HG03066 (cell line): ENCODE data around the gene HDDC3.
"Not testable (repeated sequence)": the region's sequence is repeated elsewhere in the genome, so short reads cannot be mapped to it uniquely, and the experiment has no call there.

Experiments used
- ATAC-seq: cut with Tn5 transposase; IDR thresholded peaks from one replicate; pipeline ENCODE4 v1.9.1; 2021; ENCODE audit warnings: low read depth; ENCODE audit not compliant: unreplicated experiment

The HDDC3 gene

DNA sequence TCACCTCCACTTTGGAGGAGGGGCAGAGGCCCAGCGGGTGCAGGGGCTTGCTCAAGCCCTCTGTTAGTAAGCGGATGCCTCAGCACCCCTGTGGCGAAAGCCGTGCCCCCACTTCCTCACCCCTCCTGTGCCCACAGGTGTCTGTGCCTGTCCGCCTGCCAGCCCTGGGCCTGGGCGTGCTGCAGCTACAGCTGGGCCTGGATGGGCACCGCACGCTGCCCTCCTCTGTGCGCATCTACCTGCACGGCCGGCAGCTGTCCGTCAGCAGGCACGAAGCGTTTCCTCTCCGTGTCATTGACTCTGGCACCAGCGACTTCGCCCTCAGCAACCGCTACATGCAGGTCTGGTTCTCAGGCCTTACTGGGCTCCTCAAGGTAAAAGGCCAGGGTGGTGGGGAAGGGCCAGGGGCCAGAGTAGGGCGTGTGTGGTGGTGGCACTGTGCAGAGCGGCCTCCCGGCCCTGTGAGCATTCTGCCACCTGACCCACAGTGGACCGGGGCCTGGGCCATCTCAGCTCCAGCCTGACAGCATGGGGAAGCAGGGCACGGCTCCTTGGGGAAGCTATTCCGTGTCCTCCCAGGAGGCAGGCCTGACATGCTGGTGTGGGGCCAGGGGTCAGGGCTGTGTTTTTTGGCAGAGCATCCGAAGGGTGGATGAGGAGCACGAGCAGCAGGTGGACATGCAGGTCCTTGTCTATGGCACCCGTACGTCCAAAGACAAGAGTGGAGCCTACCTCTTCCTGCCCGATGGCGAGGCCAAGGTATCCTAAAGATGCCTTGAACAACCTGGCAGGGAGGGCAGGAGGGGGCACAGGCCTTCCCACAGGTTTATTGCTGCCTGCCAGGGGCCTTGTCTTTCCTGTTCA is 20.2 kb downstream of the HDDC3 start:
- no peak for ATAC-seq

DNA sequence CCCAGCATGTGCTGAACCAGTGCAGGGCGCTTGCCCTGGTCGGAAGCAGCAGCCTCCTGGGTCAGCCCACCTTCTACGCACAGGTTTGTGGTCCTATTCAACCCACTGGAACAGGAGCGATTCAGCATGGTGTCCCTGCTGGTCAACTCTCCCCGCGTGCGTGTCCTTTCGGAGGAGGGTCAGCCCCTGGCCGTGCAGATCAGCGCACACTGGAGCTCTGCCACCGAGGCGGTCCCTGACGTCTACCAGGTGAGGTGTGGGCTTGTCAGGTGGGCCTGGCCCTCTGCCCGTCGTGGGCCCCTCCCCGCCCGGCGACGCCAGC is 21.1 kb downstream of the HDDC3 start:
- ATAC-seq: no peak

DNA sequence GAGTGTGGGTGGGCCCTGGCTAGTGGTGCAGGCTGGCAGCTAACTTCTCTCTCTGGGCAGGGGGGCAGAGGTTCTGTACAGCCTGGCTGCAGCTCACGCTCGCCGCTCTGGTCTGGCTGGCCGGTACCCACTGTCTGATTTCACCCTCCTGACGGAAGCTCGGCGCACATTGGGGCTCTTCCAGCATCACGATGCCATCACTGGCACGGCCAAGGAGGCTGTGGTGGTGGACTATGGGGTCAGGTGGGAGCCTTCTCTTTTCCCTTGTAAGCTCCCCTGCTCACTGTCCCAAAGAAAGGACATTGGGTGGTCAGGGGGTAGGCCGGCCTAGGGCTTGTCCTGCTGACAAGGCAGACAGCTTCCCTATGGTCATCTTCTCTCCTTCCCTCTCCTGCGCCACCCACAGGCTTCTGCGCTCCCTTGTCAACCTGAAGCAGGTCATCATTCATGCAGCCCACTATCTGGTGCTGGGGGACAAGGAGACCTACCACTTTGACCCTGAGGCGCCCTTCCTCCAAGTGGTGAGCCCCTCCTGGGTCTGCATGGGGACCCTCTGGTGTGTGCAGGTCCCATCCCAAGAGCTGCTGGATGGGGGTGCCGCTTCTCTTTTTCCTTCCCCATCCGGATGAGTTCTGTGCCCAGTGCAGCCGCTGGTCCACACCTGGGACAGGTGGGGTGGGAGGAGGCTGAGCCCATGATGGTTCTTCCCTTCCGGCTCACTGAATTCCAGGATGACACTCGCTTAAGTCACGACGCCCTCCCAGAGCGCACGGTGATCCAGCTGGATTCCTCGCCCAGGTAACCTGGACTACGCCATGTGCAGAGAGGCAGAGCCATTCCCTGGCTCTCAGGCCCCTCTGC is 21.7 kb downstream of the HDDC3 start:
- no peak for ATAC-seq

DNA sequence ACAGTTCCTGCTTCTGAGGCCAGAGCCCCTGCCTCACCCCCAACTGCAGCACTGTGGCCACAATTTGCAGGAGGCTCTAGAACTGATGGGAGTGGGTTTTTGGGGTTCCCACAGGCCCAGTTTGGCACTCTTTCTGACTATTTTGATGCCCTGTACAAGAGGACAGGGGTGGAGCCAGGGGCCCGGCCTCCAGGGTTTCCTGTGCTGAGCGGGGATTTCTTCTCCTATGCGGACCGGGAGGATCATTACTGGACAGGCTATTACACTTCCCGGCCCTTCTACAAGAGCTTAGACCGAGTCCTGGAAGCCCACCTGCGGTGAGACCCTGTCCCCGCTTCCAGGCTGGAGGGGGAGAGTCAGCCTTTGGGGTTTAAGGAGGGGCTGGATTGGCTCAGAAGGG is 22.4 kb downstream of the HDDC3 start:
- ATAC-seq: no peak

DNA sequence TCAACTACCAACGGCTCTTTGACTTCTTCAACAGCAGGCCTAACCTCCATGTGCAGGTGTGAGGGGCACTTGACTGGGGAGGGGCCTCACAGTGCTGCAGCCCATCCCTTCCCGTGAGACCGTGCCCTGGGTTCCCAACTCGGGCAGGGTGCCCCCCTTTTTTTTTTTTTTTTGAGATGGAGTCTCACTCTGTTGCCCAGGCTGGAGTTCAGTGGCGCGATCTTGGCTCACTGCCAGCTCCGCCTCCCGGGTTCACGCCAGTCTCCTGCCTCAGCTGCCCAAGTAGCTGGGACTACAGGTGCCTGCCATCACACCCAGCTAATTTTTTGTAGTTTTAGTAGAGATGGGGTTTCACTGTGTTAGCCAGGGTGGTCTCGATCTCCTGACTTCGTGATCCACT is 22.9 kb downstream of the HDDC3 start:
- ATAC-seq: not testable (repeated sequence)

DNA sequence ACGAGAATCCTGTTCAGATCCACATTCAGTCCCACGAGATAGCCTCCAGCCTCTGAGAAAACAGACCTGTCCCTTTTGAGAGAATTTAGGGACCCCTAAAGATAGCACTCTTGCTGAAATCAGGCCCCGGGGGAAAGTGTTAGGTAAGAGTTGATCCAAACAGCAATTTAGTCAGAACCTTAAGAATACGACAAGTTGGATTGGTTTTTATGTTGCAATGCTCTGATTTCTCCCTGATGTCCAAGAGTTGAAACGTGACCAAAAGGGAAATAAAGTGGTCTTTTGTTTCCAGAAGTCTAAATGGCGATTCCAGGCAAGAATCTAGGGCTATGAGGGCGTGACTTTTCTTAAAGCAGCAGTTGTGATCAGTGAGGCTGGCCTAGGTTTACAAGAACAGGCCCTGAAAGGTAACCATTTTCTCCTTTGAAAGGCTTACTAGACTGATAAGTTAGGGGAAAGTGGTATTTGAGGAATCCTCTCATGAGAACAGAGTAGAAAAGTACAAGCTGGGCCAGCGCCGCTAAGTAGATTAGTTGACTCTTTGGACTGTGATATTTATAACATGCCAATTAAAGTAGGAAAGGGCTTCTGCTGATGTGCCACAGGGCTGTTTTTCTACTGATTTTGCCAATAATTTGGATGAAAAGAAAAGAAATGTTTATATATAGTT is 24.4 kb downstream of the HDDC3 start:
- ATAC-seq: no peak

DNA sequence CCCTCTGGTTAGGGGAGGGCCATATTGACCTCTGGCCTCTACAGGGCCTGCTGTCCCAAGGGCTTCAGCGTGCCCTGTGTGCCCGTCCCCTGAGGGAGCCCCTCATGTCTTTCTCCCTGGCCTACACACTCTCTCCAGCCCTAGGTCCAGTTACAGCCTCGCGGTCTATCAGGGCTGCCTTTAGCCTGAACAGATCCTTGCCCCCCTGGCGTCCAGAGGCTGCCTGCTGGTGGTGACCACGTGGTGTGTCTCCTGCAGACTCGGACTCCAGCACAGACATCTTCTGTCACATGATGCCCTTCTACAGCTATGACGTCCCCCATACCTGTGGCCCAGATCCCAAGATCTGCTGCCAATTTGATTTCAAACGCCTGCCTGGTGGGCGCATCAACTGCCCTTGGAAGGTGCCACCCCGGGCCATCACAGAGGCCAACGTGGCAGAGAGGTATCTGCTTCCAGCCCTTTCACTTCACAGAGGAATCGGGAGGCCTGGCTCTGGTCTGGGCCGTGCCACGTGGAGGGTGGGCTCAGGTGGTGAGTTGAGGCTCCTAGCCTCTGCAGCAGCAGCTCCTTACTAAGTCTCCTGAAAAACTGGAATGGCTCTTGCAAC is 25.2 kb downstream of the HDDC3 start:
- ATAC-seq: no peak

DNA sequence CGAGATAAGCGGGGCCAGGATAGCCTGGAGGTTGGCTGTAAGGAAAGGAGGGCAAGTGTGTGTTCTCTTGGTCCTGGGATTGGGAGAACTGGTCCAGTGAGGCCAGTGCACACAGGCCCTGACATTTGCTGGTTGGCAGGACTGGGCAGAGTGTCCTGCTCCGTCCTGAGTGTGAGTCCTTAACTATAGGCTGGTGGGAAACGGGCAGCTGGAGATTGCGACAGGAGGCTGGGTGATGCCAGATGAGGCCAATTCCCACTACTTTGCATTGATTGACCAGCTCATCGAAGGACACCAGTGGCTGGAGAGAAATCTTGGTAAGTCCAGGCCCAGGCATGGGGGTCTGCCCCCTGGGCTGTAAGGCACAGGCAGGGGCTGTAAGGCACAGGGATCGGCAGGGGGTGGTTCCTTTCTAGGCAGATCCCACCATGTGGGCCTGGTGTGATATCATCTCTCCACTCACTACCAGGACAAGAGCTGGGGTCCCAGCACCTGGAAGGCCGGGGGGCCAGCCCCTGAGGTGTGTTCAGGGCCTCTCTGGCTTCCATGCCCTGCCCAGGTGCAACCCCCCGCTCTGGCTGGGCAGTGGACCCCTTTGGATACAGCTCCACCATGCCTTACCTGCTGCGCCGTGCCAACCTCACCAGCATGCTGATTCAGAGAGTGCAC is 26.0 kb downstream of the HDDC3 start:
- no peak for ATAC-seq

DNA sequence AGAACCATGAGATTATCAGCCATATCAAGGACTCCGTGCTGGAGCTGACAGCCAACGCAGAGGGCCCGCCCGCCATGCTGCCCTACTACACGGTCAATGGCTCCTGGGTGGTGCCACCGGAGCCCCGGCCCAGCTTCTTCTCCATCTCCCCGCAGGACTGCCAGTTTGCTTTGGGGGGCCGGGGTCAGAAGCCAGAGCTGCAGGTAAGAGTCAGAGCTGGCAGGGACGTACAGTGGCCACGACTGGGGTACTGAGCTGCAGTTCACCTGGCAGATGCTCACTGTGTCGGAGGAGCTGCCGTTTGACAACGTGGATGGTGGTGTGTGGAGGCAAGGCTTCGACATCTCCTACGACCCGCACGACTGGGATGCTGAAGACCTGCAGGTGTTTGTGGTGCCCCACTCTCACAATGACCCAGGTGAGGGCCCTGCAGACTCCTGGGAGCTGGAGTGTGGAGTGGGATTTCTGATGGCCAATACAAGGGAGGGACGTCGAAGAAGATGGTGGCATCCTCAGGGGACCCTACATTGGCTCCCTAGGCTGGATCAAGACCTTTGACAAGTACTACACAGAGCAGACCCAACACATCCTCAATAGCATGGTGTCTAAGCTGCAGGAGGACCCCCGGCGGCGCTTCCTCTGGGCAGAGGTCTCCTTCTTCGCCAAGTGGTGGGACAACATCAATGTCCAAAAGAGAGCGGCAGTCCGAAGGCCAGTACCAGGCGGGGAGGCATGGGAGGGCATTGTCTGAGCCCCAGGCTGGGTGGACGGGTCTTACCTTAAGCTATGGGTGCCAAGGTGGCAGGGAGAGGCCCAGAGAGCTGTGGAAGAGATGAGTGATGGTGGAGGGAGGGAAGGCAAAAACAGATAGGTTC is 26.8 kb downstream of the HDDC3 start:
- no peak for ATAC-seq

DNA sequence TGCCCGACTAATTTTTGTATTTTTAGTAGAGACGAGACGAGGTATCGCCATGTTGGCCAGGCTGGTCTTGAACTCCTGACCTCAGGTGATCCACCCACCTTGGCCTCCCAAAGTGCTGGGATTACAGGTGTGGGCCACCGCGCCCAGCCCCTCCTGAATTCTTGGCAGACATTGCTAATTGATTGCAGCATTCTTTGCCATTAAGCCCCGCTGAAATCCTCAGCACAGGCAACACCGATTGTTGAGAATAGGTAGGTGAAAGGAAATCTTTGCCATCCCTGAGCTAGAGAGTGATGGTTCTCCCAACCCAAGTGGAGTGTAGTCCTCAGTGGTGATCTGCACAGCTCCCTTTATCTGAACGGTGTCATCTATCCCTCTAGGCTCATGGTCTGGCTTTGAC is 27.6 kb downstream of the HDDC3 start:
- no peak for ATAC-seq

DNA sequence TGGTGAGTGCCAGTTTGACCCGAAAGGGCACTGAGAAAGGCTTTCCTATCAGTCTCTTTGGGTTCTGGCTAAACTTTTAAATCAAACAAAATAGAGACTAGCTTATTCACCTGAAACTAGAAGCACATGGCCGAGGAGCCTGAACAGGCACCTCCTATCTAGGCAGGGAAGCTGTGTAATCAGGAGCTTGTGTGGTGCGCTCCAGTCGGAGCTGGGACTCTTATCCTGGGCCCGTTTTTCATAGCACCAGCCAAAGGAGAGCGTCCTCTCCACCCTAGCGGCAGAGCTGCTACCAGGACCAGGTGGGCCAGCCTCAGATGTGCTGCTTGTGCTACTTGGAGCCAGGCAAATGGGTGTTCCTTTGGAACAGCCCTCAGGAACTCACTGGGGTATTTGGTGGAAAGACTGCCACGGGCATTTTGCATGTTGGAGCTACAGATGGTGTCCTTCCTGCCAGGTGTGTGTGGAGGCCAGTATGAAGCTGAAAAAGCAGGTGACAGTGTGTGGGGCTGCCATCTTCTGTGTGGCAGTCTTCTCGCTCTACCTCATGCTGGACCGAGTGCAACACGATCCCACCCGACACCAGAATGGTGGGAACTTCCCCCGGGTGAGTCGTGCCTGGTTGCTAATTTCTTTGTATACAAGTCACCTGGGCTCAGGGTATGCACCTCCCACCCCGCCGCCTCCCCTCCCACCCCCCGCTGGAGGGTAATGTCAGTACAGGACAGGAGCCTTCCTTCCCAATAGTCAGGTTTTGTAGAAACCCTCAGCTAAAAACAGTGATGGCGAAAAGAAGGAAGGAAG is 28.4 kb downstream of the HDDC3 start:
- no peak for ATAC-seq

DNA sequence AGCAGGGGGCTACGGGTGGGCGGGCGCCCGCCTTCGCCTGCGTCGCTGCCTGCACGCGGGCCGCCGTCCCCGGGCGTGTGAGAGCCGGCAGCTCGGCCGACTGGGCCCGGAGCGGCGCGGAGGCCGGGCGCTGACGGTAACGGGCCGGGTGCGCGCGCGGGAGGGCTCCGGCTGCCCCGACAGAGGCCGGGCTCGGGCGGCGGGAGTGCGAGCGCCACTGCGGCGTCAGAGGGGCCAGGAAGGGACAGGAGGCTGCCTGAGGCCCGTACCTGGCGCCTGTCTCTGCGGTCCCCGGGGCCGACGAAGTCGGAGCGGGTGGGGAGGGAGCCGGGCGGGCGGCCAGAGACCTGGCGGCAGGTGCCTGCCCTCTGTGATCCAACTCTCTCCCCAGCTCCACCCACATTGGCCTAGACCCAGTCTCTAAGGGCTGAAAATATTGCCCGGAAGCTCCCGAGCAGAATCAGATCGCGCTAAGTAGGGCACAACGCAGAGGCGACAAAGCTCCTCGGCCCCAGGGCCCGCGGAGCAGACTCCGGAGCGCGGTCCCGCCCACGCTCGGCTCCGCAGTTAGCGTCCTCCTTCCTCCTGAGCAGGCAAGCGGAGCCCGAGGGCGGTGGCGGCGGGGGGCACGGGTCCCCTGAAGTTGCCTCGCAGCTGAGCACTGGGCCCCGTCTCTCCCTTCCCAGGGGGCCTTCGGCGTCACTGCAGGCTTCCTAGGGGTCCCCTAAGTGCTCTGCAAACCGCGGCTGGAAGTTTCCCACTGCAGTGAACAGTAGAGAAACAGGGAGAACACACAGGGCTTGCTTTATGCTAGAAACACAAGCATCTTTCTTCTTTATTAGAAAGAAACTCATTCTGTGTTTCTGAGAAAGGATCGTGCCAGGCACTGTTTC is 29.3 kb downstream of the HDDC3 start, which contains the start of gene MAN2A2:
Gene MAN2A2 (plus strand): TSS at position 463 of the 893 bp plus-strand sequence. CDS start 906 bp downstream, outside the sequence.
- ATAC-seq: peak; percentile 59

DNA sequence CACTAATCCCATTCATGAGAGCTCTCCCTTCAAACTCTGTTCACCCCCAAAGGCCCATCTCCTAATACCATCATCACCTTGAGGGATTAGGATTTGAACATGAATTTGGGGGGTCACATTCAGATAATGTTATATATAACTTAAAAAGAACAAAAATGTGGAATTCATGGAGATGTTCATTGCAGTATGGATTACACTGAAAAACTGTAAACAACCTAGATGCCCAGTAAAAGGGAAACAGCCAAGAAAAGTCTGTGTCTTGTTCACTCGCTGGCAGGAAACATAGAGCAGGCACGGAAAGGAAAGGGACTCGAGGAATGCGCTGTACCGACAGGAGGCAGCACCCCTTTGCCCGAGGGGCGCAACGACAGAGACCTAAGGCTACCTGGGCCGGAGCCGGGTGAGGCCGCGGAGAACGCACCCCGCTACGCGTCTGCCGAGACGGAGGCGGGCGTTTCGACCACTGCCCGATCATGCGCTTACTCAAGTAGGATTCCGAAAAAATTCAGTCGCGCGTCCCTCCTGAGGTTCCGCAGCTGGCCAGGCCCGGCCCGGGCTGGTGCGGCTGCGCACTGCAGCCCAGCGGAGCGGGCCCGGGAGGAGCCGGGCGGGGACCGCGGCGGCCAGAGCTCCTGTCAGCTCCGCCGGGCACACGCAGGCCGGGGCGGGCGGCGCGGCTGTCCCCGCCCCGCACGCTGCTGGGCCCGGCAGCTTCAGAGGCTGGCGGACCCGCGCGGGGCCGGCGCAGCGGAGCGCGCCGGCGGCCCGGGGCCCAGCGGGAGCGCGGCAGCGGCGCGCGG is 30.1 kb downstream of the HDDC3 start:
- peak; percentile 65 for ATAC-seq

DNA sequence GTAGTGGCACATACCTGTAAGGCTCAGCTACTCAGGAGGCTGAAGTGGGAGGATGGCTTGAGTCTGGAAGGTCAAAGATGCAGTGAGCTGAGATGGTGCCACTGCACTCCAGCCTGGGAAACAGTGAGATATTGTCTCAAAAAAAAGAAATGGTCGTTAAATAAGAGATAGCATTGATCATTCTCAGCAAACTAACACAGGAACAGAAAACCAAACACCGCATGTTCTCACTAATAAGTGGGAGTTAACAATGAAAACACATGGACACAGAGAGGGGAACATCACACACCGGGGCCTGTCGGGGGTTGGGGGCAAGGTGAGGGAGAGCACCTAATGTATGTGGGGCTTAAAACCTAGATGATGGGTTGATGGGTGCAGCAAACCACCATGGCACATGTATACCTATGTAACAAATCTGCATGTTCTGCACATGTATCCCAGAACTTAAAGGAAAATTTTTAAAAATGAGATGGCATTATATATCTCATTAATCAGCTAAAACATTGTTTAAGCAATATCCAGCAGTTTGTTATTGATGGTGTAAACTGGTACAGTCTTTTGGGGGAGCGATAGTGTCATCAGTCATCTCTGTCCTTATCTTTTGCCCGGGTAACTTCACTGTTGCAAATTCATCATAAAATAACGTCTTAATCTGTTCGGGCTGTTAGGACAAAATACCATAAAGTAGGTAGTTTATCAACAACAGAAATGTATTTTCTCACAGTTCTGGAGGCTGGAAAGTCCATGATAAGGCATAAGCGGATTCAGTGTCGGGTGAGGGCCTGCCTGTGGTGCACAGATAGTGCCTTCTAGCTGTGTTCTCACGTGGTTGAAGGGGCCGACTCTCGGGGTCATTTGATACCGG is 30.9 kb downstream of the HDDC3 start:
- no peak for ATAC-seq

DNA sequence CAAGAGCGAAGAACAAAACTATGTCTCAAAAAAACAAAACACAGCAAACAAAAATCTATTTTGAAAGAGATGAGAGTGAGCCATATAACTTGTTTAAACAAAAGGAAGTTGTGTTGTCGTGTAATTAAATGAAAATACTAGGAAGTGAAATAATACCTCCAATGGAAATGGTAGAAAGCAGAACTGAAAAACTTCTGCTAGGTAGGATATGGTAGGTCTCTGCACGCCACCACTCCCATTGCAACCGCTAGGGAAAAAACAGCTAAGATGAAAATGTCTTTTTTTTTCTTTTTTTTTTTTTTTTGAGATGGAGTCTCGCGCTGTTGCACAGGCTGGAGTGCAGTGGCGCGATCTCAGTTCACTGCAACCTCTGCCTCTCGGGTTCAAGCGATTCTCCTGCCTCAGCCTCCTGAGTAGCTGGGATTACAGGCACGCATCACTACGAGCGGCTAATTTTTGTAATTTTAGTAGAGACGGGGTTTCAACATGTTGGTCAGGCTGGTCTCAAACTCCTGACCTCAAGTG is 35.2 kb downstream of the HDDC3 start:
- ATAC-seq: not testable (repeated sequence)
